GM21515 (cell line): ENCODE measurements around the gene BMAL1.

Experiments
- ATAC-seq: cut with Tn5 transposase; IDR thresholded peaks from one replicate; pipeline ENCODE4 v1.9.1; 2021; ENCODE audit not compliant: unreplicated experiment

Gene BMAL1

DNA sequence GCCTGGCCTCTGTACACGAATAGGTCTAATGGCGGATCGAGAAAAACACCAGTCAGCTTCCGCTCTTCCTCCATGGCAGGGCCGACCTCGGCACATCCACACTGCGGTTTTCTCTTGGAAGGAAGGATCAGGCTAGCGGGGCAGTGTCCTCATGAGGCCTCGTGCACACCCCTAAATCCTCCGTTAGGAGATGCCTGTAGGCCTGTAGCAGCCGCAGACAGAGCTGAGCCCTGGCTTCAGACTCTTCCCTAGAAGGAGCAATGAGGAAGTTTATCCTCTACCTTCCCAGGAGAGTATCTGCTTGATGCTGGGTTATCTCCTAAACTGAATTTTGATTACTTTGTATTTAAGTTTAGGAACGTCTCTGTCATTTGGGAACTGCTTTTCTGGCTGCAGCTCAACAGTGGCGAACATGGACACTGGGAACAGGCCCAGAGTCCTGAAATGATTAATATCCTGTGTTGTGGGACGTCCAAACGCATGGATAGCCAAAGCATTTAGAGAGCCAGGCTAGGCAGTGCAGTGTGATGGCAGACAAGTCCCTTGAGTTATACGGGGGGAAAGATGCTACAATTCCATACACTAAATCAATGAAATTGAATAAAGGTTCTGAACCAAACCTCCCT, 16.5 kb upstream of the BMAL1 start:
- no peak for ATAC-seq

DNA sequence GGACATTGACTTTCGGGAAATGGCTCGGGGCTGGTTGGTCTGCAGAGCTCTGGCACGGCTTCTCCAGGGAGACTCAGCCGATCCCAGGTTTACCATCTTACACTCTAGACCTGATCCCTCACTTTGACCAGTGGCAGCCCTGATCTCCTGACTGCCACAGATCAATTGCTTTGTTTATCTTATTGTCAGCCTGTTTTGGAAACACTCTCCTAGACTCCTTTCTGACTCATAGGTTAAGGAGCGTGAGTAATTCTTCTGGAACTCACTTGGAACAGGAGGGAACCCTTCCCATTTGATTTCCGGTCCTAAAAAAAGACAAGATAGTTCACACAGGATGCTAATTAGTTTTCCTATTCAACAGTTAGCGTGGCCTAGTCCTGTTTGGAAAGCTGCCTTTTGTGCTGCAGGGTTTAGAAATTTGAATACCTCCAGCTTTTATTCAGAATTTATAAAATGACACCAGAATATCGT, 16.0 kb upstream of the BMAL1 start:
- ATAC-seq = no peak

- ATAC-seq = no peak
Observed at GRCh38 chr11:13262096-13262495, 15.5 kb upstream of the BMAL1 start.

GRCh38 chr11:13268791-13269190, 8.8 kb upstream of the BMAL1 start:
- no peak for ATAC-seq

DNA sequence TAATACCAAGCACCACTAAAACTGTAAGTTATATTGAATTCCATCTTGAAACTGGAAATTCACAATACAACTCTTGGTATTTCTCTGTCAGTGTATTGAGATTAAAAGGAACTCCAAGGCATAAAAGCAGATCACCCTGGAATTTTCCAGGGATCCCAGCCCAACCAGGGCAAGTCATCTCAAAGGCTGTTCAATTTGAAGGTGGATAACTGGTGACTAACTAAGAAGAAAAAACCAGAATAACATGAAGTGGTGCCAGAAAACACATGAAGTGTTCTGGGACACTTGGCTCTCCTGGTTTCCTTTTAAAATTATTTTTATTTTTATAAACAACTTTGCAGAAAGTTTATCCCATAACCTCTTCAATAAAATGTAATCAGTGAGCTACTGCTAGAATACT, 7.8 kb upstream of the BMAL1 start:
- no peak for ATAC-seq

GRCh38 chr11:13271060-13271693, 6.4 kb upstream of the BMAL1 start:
- ATAC-seq = no peak

GRCh38 chr11:13276454-13276831, 1.1 kb upstream of the BMAL1 start:
- ATAC-seq = no peak

DNA sequence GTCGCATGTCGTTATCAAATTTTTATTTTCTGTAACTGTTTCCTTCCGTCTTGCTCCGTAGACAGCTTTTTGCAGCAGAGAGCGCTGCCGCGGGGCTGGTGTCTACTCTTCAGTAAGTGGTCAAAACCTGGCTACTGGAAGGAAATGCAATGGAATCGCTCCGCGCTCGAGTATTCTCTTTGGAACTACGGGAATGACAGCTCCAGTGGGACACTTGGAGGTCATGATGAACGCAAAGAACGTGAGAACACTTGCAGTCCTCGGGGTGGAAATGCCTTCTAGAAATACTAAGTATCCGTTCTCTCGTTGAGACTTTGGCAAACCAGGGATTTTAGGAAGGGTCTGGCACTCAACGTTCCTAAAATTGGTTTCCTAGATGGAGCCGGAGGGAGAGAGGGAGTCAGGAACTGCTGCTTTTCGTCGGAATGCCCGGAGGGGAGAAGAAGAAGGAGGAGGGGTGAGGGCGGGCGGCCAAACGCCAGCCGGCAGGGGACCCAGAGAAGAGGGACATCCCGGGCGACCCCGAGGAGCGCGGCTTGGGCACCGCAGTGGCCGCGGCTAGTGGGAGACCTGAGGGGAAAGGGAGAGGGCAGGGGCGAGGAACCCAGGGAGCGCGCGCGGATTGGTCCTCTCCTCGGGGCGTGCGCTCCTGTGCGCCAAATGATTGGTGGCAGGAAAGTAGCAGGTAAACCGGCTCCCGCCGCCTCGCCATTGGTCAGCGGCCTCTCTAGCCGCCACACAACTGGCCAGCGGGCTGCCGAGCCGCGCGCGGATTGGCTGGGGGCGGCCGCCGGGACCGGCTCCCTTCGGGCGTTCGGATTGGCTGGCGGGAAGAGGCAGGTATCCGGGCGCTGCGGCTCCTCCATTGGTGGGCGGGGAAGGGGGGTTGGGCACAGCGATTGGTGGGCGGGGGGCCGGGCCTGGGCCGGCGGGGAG, 490 bp upstream of the BMAL1 start:
- ATAC-seq = peak; percentile 91

DNA sequence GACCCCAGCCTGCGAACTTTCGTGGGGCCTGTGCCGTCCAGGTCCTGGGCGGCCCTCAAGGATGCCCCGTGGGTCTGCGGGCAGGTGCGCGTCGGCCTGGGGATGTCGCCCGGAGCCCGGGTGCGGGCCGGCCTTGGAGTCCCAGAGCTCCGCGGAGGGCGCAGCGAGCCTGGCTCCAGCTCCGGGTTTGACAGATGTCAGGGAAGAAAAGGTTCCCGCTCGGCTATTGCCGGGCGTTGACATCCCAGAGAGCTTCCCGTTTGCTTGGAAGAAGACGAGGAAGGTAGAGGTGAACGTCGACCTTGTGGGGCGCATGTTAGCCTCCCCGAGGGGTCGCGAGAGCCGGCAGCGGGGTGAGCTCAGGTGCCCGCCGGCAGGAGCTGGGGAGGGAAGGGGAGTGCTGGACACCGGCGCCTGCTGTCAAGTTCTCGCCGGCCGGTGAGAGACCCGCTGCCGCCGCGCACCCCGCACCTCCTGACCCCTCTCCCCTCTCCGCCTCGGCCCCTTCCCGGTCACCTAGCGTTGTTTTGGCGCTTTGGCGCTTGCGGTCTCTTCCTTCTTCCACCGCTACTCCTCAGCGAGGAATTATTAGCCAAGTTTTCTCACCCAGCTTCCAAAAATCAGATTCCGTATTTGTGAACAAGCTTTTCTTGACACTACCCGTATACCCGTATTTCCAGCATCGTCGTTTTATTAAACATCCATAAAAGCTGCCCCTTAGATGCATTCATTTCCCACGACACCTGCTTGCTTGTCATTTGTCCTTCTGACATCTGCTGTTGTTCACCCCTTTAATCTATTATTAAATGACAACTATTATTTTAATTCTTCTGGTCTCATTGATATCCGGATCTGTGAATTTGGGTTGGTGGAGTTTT, 1.3 kb downstream of the BMAL1 start:
- ATAC-seq = no peak

DNA sequence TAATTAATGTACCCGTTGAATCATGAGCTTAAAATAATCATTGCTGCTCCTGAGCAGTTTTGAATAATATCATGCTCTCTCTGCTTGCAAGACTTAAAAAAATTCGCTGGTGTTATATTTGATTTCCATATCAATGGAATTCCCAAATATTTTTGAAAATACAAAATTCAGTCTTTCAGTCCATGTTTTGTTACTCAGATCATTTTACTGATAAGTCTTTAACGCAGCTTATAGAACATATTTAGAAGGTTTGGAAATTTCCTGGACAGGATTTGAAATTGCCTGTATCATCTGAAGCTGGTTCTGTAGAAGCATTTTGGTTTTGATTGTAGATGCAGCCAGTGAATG, 1.9 kb downstream of the BMAL1 start:
- ATAC-seq = no peak

- ATAC-seq = no peak
Observed at GRCh38 chr11:13280092-13280722, 2.6 kb downstream of the BMAL1 start.

DNA sequence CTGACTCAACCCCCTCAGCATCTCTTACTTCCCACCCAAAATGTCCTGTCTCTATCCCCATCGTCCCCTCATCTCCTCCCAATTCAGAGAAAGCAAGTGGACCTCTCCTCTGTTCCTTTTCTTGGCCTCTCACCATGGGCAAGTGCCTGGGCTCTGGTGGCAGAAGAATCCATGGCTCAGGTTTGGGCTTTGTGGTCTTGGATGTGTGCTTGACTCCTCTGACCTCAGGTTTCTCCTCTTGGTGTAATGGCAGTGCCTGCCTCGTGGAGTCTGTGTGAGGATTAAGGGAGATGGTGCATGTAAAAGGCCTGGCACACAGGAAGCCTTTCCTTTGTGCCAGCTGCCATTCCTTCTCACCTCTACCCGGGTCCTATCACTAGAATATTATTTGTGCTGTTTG, 3.2 kb downstream of the BMAL1 start:
- no peak for ATAC-seq

GRCh38 chr11:13283636-13284035, 6.0 kb downstream of the BMAL1 start:
- no peak for ATAC-seq

GRCh38 chr11:13284776-13285588, 7.4 kb downstream of the BMAL1 start:
- ATAC-seq = no peak

- no peak for ATAC-seq
Observed at GRCh38 chr11:13286279-13286821, 8.8 kb downstream of the BMAL1 start.

DNA sequence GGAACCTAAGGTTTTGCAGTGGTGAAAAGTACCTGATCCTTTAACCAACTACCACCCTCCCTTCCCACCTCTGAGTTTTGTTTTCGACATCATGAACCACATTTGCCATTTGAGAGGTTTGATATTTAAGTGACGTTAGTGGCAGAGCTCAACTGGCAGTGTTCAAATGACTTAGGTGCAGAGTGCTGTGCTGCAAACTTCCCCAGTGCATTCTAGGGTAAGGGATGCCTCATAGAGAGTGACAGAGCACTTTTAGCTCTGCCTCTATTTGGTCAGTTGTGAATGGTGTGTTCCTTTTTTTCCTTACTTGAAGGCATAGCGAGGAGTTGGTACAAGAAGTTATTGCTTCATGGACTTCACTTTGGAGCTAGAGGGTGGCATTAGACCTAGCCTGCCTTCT, 9.4 kb downstream of the BMAL1 start:
- ATAC-seq = no peak

- ATAC-seq = no peak
Observed at GRCh38 chr11:13287681-13288080, 10.1 kb downstream of the BMAL1 start.

- ATAC-seq = no peak
Observed at GRCh38 chr11:13288375-13289029, 10.9 kb downstream of the BMAL1 start.

DNA sequence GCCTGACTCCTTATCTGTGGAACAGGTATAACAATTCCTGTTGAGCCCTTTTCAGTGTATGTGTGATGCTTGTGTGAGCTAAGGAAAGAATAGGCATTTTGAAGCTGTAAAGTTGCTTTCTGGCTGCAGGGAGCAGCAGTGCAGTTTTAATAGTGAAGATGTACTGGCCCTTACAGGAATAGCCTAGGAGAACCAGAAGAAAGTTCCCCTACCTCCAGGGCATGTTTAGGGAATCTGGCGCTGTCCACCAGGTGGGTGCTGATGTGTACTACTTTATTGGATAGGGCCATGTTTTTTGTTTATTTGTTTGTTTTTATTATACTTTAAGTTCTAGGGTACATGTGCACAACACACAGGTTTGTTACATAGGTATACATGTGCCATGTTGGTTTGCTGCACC, 11.5 kb downstream of the BMAL1 start:
- no peak for ATAC-seq
